GM12801 (cell line): Measurements from ENCODE around the gene SBNO2.

ENCODE experiments used
- CTCF ChIP-seq: IDR thresholded peaks from one replicate; pipeline ENCODE4 v1.5.1; 2011; ENCODE audit warnings: control low read depth; ENCODE audit not compliant: insufficient read length; ENCODE audit errors: extremely low read depth

The SBNO2 gene

GRCh38 chr19:1219786-1220476, 45.9 kb upstream of the SBNO2 start:
- TF ChIP-seq CTCF: no peak

GRCh38 chr19:1218751-1219567, 44.9 kb upstream of the SBNO2 start:
- TF ChIP-seq CTCF: no peak

GRCh38 chr19:1217366-1217765, 43.3 kb upstream of the SBNO2 start:
- TF ChIP-seq CTCF: no peak

- no peak for TF ChIP-seq CTCF
Measured at GRCh38 chr19:1216756-1217155, 42.7 kb upstream of the SBNO2 start.

GRCh38 chr19:1214862-1215731, 41.0 kb upstream of the SBNO2 start:
- no peak for TF ChIP-seq CTCF

GRCh38 chr19:1214299-1214861, 40.3 kb upstream of the SBNO2 start:
- TF ChIP-seq CTCF: no peak
